HG03457 (cell line): ENCODE results near the gene GGT5.
A peak's percentile ranks its signal among the peaks of the same experiment; 100 is the strongest.
"Not testable (repeated sequence)": the region's sequence is repeated elsewhere in the genome, so short reads cannot be mapped to it uniquely, and the experiment has no call there.

Experiments used
- ATAC-seq: cut with Tn5 transposase; IDR thresholded peaks from one replicate; pipeline ENCODE4 v1.9.1; 2021; ENCODE audit warnings: moderate number of reproducible peaks; ENCODE audit not compliant: unreplicated experiment

The GGT5 gene

GRCh38 chr22:24245030-24245431 is at the start of gene GGT5:
Gene GGT5 (minus strand): TSS chr22:24245082. CDS start chr22:24244725, 357 bp downstream.
- not testable (repeated sequence) for ATAC-seq

- ATAC-seq, result not testable (repeated sequence)
Measured at GRCh38 chr22:24292202-24292830, 47.4 kb upstream of the GGT5 start.

- ATAC-seq, result no peak
Measured at GRCh38 chr22:24291515-24292201, 46.8 kb upstream of the GGT5 start.

- ATAC-seq, result no peak
Measured at GRCh38 chr22:24290459-24290858, 45.6 kb upstream of the GGT5 start.

GRCh38 chr22:24289741-24290163 is 44.9 kb upstream of the GGT5 start:
- ATAC-seq, result no peak

GRCh38 chr22:24289114-24289513 is 44.2 kb upstream of the GGT5 start:
- ATAC-seq, result no peak

- not testable (repeated sequence) for ATAC-seq
Measured at GRCh38 chr22:24287801-24288200, 42.9 kb upstream of the GGT5 start.

GRCh38 chr22:24287212-24287611 is 42.3 kb upstream of the GGT5 start:
- ATAC-seq, result not testable (repeated sequence)

- no peak for ATAC-seq
Measured at GRCh38 chr22:24285245-24285644, 40.4 kb upstream of the GGT5 start.

GRCh38 chr22:24284747-24285203 is 39.9 kb upstream of the GGT5 start:
- no peak for ATAC-seq

- no peak for ATAC-seq
Measured at GRCh38 chr22:24282401-24282800, 37.5 kb upstream of the GGT5 start.

GRCh38 chr22:24280363-24280762 is 35.5 kb upstream of the GGT5 start:
- not testable (repeated sequence) for ATAC-seq

GRCh38 chr22:24274696-24275405 is 30.0 kb upstream of the GGT5 start:
- not testable (repeated sequence) for ATAC-seq

- ATAC-seq, result not testable (repeated sequence)
Measured at GRCh38 chr22:24273906-24274305, 29.0 kb upstream of the GGT5 start.

- not testable (repeated sequence) for ATAC-seq
Measured at GRCh38 chr22:24273031-24273430, 28.1 kb upstream of the GGT5 start.

GRCh38 chr22:24271386-24271854 is 26.5 kb upstream of the GGT5 start:
- no peak for ATAC-seq

- ATAC-seq, result peak; percentile 63
Measured at GRCh38 chr22:24270556-24271385, 25.9 kb upstream of the GGT5 start, which contains the start of gene SPECC1L. Gene SPECC1L (plus strand): TSS chr22:24270831. CDS start chr22:24302232, 31,401 bp downstream.

- not testable (repeated sequence) for ATAC-seq
Measured at GRCh38 chr22:24266495-24266894, 21.6 kb upstream of the GGT5 start.

GRCh38 chr22:24265734-24266133 is 20.9 kb upstream of the GGT5 start:
- ATAC-seq, result no peak

- not testable (repeated sequence) for ATAC-seq
Measured at GRCh38 chr22:24264329-24264896, 19.5 kb upstream of the GGT5 start.
